HCT116 (cell line): ENCODE results near the gene MACF1. TPM values are rescaled to one million over a fixed set of nuclear protein-coding genes. Genes with fewer than 3 reads are reported as not detected.

ENCODE experiments used
- ATAC-seq: fragments of 200-7000 bp; cut with Tn5 transposase; 2 replicates; pipeline ENCODE4 v1.9.1; 2020; ENCODE audit warnings: mild to moderate bottlenecking, moderate library complexity
- BruUV-seq: library from RNA; stranded (reverse); fragments of 400-500 nt; replicated peaks from 2 replicates; lab custom pipeline; 2021; lab: Mats Ljungman, UMichigan
- CTCF ChIA-PET: fragments of 300-600 bp; sonication (Branson Sonifier 250); formaldehyde crosslinking; loops from one replicate; lab custom pipeline; 2021; ENCODE audit warnings: antibody characterized with exemption; lab: Charles Lee
- POLR2A ChIA-PET: fragments of 300-600, 350-600 bp; sonication (Branson Sonifier 250); formaldehyde crosslinking; loops from one replicate; lab custom pipeline; 2021; ENCODE audit warnings: antibody characterized with exemption; lab: Charles Lee
- RAD21 ChIA-PET, 2 experiments: fragments of 300-600 bp; sonication (Branson Sonifier 250); formaldehyde crosslinking; loops; one replicate each; lab custom pipeline; 2023; ENCODE audit warnings: low total read pairs in 2 of 2; ENCODE audit not compliant: uncharacterized antibody in 2 of 2, unreplicated experiment in 2 of 2, low non-redundant PET in 1 of 2; lab: Charles Lee
- DNase-seq: peaks from one replicate; pipeline ENCODE4 v3.0.0-alpha.2; 2010; ENCODE audit warnings: low read depth, low spot score
- H2AFZ ChIP-seq: fragments of 200-600 bp; shearing (Covaris generic), sonication (generic); 2 replicates; pipeline ENCODE4 v1.6.1; 2017; ENCODE audit warnings: low read depth, mixed run types, mixed read lengths, antibody characterized with exemption, low read length; ENCODE audit not compliant: poor library complexity, severe bottlenecking
- H3K27ac ChIP-seq: 2 replicates; pipeline ENCODE4 v1.5.1; 2012; ENCODE audit warnings: low read depth, low read length
- H3K27me3 ChIP-seq: fragments of 200-600 bp; sonication (generic); 2 replicates; pipeline ENCODE4 v1.6.1; 2016; ENCODE audit warnings: mixed run types, low read length, mixed read lengths; ENCODE audit not compliant: insufficient read depth
- H3K36me3 ChIP-seq, 2 experiments: fragments of 200-500 bp in 1 of 2; fragments of 200-600 bp in 1 of 2; sonication (Bioruptor generic) in 1 of 2; sonication (generic) in 1 of 2; 2 replicates each; pipeline versions ENCODE4 v1.5.1 to v1.6.1; 2014 to 2016; ENCODE audit warnings: low read length in 2 of 2, inconsistent platforms in 1 of 2, mixed read lengths in 1 of 2, mixed run types in 1 of 2; ENCODE audit not compliant: insufficient read depth in 2 of 2, control insufficient read depth in 1 of 2
- H3K4me1 ChIP-seq, 2 experiments: fragments of 200-600 bp in 1 of 2; sonication (generic) in 1 of 2; 2 replicates each; pipeline versions ENCODE4 v1.5.1 to v1.6.1; 2012 to 2017; ENCODE audit warnings: low read length in 2 of 2, inconsistent platforms in 1 of 2, mild to moderate bottlenecking in 1 of 2, mixed read lengths in 1 of 2, mixed run types in 1 of 2, moderate library complexity in 1 of 2; ENCODE audit not compliant: insufficient read depth in 2 of 2, control insufficient read depth in 1 of 2
- H3K4me2 ChIP-seq: fragments of 200-600 bp; sonication (generic); 2 replicates; pipeline ENCODE4 v1.6.1; 2017; ENCODE audit warnings: mixed run types, low read length, mixed read lengths
- H3K4me3 ChIP-seq, 2 experiments: fragments of 200-600 bp in 1 of 2; sonication (generic) in 1 of 2; replicated peaks in 1 of 2; 2 replicates each; pipeline ENCODE4 v1.5.1; 2011 to 2016; ENCODE audit warnings: low read length in 2 of 2, control low read depth in 1 of 2, low read depth in 1 of 2, mild to moderate bottlenecking in 1 of 2, mixed read lengths in 1 of 2, mixed run types in 1 of 2
- H3K79me2 ChIP-seq: fragments of 200-600 bp; sonication (generic); 2 replicates; pipeline ENCODE4 v1.6.1; 2017; ENCODE audit warnings: mild to moderate bottlenecking, mixed run types, low read length, moderate library complexity, mixed read lengths; ENCODE audit not compliant: insufficient read depth
- H3K9ac ChIP-seq: fragments of 200-600 bp; sonication (generic); 2 replicates; pipeline ENCODE4 v1.6.1; 2016; ENCODE audit warnings: low read length, mixed read lengths
- H3K9me2 ChIP-seq: fragments of 200-600 bp; sonication (generic), shearing (Covaris generic); 2 replicates; pipeline ENCODE4 v1.6.1; 2017; ENCODE audit warnings: mixed run types, mild to moderate bottlenecking, moderate library complexity; ENCODE audit not compliant: insufficient read depth
- H3K9me3 ChIP-seq, 2 experiments: fragments of 200-500 bp in 1 of 2; fragments of 200-600 bp in 1 of 2; sonication (Bioruptor generic) in 1 of 2; sonication (generic) in 1 of 2; 2 replicates each; pipeline ENCODE4 v1.6.1; 2014 to 2017; ENCODE audit warnings: low read length in 2 of 2, mixed read lengths in 2 of 2, inconsistent platforms in 1 of 2, low read depth in 1 of 2, mild to moderate bottlenecking in 1 of 2, mixed run types in 1 of 2, moderate library complexity in 1 of 2; ENCODE audit not compliant: control insufficient read depth in 1 of 2, insufficient read depth in 1 of 2
- H4K20me1 ChIP-seq: fragments of 200-600 bp; sonication (generic), shearing (Covaris generic); 2 replicates; pipeline ENCODE4 v1.6.1; 2017; ENCODE audit warnings: mixed run types, mild to moderate bottlenecking, moderate library complexity; ENCODE audit not compliant: insufficient read depth
- EGR1 ChIP-seq: IDR thresholded peaks from 2 replicates; pipeline ENCODE4 v1.6.1; 2012; ENCODE audit warnings: low read depth
- ELF1 ChIP-seq: IDR thresholded peaks from 2 replicates; pipeline ENCODE4 v1.6.1; 2012; ENCODE audit warnings: low read depth, borderline replicate concordance
- JUND ChIP-seq: IDR thresholded peaks from 2 replicates; pipeline ENCODE4 v1.6.1; 2012
- POLR2A ChIP-seq: IDR thresholded peaks from 2 replicates; pipeline ENCODE4 v1.7.0; 2011; ENCODE audit warnings: borderline replicate concordance; ENCODE audit not compliant: insufficient read depth, insufficient read length; ENCODE audit errors: extremely low read depth
- POLR2AphosphoS5 ChIP-seq: IDR thresholded peaks from 2 replicates; pipeline ENCODE4 v1.6.1; 2011; ENCODE audit warnings: mild to moderate bottlenecking, low read depth, low read length, moderate library complexity
- RAD21 ChIP-seq: IDR thresholded peaks from 2 replicates; pipeline ENCODE4 v1.6.1; 2012; ENCODE audit warnings: low read depth, mild to moderate bottlenecking
- REST ChIP-seq: IDR thresholded peaks from 2 replicates; pipeline ENCODE4 v1.6.1; 2012; ENCODE audit warnings: low read depth
- SRF ChIP-seq: IDR thresholded peaks from 2 replicates; pipeline ENCODE4 v1.6.1; 2012; ENCODE audit warnings: low read depth
- YY1 ChIP-seq: IDR thresholded peaks from 2 replicates; pipeline ENCODE4 v1.6.1; 2011; ENCODE audit warnings: low read length, low read depth, moderate library complexity, mild to moderate bottlenecking; ENCODE audit not compliant: insufficient replicate concordance; ENCODE audit errors: extremely low read depth
- ZBTB33 ChIP-seq: IDR thresholded peaks from 2 replicates; pipeline ENCODE4 v1.6.1; 2011; ENCODE audit warnings: mild to moderate bottlenecking, low read length, moderate library complexity; ENCODE audit not compliant: insufficient replicate concordance; ENCODE audit errors: extremely low read depth
- ZNF274 ChIP-seq: fragments of 200-500 bp; sonication (Bioruptor generic); IDR thresholded peaks from 2 replicates; pipeline ENCODE4 v1.6.1; 2014; ENCODE audit warnings: mild to moderate bottlenecking, low read depth, low read length, inconsistent platforms
- intact Hi-C: fragments of 100-400 bp; cut with micrococcal nuclease; formaldehyde crosslinking; loops from 2 replicates; pipeline ENCODE4 v1.10.0; 2022
- total RNA-seq: library from RNA; stranded (reverse); gene quantifications from one replicate; pipeline ENCODE4 v1.2.1, GENCODE V29; 2021; ENCODE audit not compliant: unreplicated experiment

MACF1 gene
- total RNA-seq, 1 experiment from 2014 or later: 146 TPM

- Histone ChIP-seq H3K79me2 (no peaks in the 10 kb centered on the region), H3K9ac (no peak overlapping the region), H3K27ac (no peak overlapping the region), H3K9me3 (no peaks in the 10 kb centered on the region), H2AFZ (no peak overlapping the region), H3K9me2 (no peaks in the 10 kb centered on the region), H3K4me2 (no peak overlapping the region), H3K4me1 (no peaks in the 10 kb centered on the region), H3K4me3 (no peak overlapping the region), H3K27me3 (no peaks in the 10 kb centered on the region), H4K20me1 (no peaks in the 10 kb centered on the region), H3K36me3 (peaks cover 57 to 71% of the 10 kb centered on the region in 2 experiments)
- DNase-seq (no peak), ATAC-seq (no peak)
- RAD21 ChIA-PET: no interaction called here
- TF ChIP-seq ELF1 (no peak), ZNF274 (no peak), SRF (no peak), REST (no peak), POLR2A (no peak), ZBTB33 (no peak), POLR2AphosphoS5 (no peak), JUND (no peak), EGR1 (no peak), RAD21 (no peak), YY1 (no peak)
- BruUV-seq: no TSS peak
- intact Hi-C loops: no loop called here
- CTCF ChIA-PET: no interaction called here
- POLR2A ChIA-PET: no interaction called here
Observed at GRCh38 chr1:39445573-39445972, 241.1 kb downstream of the MACF1 start.
